GM12874 (cell line): ENCODE results near the gene AMPH.

Experiments used
- TF ChIP-seq, protein P1 (sequence below): IDR thresholded peaks from 2 replicates; pipeline ENCODE4 v1.5.1; 2011; ENCODE audit warnings: low read depth, mild to moderate bottlenecking, control low read depth, low read length, moderate library complexity; ENCODE audit not compliant: insufficient read depth

Gene AMPH

DNA sequence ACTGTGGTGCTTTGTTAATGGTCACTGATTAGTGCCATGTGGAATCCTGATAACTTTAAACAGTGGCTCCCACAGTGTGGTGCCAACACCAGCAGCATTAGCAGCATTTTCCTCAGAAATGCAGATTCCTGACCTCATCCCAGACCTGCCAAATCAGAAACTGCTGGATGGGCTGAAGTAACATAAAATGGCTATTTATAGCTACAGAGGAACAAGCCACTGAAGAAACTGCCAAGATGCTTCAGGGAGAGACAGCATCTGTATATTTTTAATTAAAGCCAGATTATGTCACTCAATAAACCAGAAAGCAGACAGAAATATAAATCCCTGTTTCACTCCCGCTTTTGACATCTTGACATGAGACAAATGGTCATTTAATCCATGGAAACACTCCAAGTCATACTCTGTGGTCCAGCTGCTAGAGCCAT lies 178.5 kb downstream of the AMPH start:
- TF ChIP-seq, protein P1, sequence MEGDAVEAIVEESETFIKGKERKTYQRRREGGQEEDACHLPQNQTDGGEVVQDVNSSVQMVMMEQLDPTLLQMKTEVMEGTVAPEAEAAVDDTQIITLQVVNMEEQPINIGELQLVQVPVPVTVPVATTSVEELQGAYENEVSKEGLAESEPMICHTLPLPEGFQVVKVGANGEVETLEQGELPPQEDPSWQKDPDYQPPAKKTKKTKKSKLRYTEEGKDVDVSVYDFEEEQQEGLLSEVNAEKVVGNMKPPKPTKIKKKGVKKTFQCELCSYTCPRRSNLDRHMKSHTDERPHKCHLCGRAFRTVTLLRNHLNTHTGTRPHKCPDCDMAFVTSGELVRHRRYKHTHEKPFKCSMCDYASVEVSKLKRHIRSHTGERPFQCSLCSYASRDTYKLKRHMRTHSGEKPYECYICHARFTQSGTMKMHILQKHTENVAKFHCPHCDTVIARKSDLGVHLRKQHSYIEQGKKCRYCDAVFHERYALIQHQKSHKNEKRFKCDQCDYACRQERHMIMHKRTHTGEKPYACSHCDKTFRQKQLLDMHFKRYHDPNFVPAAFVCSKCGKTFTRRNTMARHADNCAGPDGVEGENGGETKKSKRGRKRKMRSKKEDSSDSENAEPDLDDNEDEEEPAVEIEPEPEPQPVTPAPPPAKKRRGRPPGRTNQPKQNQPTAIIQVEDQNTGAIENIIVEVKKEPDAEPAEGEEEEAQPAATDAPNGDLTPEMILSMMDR: no peak

DNA sequence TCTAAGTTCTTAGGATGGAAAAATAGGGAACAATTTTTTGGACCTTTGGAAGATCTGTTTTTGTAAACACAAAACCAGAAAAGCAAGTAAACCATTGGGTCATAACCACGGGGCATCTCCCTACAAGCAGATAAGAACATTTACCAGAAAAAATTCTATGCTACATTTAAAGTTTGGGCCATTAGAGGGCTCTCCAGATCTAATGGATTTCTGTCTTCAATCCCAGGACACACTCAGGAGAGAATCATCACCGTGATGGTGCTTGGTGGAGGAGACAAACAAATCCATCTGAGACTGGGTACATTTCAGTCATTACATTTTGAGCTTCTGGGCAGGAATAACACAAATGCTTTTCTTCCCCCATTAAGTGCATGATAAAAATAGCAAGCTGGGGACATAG lies 179.3 kb downstream of the AMPH start:
- TF ChIP-seq, protein P1: no peak

DNA sequence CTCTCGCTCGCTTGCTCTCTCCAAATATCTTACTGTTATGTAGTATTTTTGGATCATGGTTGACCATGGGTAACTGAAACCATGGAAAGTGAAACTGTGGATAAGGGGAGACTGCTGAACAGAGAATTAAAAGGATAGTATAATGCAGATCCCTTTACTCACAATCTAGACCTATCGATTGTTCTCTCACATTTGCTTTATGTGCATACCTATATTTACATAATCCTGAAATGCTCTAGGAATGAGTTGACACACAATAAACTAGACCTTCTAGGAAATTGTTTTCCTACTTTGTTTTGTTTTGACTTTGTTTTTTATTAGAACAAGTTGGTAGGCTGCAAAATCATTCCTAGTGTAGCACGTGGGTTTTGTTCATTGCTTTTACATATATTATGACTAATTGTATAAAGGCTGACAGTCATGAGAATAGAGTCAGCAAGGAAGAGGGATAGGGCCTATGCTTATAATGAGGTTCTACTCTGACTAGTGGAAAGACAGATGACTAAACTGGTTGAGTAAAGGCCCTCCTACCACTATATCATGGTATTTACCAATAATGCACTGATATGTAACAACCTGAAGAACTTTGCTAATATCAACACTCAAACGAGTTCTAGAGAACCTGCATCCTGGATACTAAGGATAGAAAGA lies 182.5 kb downstream of the AMPH start:
- TF ChIP-seq, protein P1: no peak

DNA sequence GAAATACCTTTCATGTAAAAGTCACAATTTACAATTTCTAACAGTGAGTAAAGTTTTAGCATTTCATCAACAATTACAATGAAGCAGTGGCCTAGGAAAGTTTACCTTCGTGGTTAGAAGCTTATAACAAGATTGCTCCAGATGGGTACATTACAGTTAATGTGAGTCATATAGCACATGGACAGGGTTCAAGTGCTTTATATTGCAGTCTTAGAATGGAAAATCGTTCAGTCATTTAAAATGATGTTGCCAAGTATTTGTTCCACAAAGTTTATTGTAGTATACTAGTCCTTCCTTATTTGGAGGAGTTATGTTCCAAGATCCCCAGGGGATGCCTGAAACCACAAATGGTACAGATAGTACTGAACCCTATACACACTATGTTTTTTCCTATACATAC lies 183.1 kb downstream of the AMPH start:
- TF ChIP-seq, protein P1: no peak

DNA sequence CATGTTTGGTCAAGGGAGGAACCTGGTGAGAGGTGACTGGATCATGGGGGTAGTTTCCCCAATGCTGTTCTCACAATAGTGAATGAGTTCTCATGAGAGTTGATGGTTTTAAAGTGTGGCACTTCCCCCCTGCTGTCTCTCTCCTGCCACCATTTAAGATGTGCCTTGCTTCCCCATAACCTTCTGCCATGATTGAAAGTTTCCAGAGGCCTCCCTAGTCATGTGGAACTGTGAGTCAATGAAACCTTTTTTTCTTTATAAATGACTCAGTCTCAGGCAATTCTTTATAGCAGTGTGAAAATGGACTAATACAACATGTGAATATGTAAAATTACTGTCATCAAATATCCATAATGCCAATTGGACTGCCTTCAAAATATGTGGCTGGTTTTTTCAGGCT lies 192.2 kb downstream of the AMPH start:
- TF ChIP-seq, protein P1: no peak

DNA sequence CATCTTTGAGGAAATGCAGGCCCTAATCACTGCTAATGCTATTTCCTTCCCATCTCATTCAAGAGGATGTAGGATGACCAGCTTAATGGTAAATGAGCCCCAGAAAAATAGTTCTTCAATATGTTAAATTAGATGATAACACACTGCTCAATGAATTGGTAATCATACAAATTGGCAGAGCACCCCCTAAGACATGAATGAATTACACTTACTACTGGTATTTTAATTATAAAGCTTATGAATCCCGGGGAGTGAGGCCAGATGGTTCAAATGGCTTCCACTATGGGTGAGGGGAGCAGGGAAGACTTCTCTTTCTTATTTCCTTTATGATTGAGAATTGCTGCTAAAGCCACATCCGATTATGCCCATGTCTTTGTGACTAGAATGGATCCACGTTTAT lies 198.5 kb downstream of the AMPH start:
- TF ChIP-seq, protein P1: no peak

DNA sequence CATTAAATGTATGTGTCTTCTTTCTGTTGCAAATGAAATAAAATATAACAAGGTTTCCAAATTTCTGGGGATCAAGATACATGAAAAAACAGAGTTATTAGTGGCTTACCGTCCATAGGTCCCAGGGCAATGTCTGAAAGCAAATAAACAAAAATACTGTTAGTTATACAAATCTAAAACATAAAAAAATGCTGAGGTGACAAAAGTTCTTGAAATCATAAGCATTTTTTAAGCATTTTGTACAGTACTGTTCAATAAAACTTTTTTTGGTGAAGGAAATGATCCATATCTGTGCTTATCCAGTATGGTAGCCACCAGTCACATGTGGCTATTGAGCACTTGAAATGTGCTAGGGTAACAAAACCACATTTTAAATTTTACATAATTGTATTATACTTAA lies 199.1 kb downstream of the AMPH start:
- TF ChIP-seq, protein P1: no peak
